A673 (cell line): ENCODE measurements around the gene TARBP1.

Experiments used
- CTCF ChIP-seq: fragments of 300-800, 200-600 bp; sonication (generic); conservative IDR thresholded peaks from 2 replicates; pipeline ENCODE4 v1.5.1; 2017; ENCODE audit warnings: low read depth, mild to moderate bottlenecking, antibody characterized with exemption, low read length, moderate library complexity, mixed read lengths
- EZH2 ChIP-seq: fragments of 200-600 bp; sonication (generic); IDR thresholded peaks from 2 replicates; pipeline ENCODE4 v1.6.1; 2017; ENCODE audit warnings: borderline replicate concordance, low read depth, mild to moderate bottlenecking, mixed read lengths, antibody characterized with exemption, low read length; ENCODE audit not compliant: poor library complexity, severe bottlenecking

GRCh38 chr1:234481771-234482170 lies 2.8 kb upstream of the TARBP1 start:
- TF ChIP-seq CTCF (no peak), EZH2 (no peak)
